Measurements from ENCODE around the gene ZSWIM7.

Gene ZSWIM7

DNA sequence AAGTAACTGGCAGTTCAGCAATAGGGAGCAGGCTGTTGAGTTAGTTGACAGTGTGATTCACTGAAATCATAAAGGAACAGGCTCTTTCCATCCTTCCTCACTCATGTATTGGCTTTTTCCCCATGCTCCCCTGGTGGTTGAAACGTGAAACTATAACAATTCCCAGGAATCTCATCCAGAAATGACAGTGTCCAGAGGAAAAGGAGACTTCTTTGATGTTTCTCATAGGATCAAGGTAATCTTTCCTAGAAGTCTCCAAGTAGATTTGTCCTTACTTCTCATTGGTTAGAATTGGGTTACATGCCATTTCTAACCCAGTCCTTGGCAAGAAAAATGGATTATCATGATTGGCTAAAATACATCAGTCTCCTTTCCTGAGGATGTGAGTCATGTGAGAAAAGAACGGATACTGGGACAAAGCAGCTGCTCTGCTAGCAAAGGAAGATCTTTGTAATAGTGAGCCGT lies 14.5 kb upstream of the ZSWIM7 start:
- TF ChIP-seq GATA3 (IDR thresholded peaks at IDR 0.05; ENCODE audit: low read depth, low read length): no peak
- TF ChIP-seq GATA2 (IDR thresholded peaks at IDR 0.05; ENCODE audit: low read depth, low read length): no peak

- TF ChIP-seq GATA2 (IDR thresholded peaks at IDR 0.05; ENCODE audit: low read depth, low read length): no peak
- no peak for TF ChIP-seq GATA3 (IDR thresholded peaks at IDR 0.05; ENCODE audit: low read depth, low read length)
These were observed 7.9 kb upstream of the ZSWIM7 start for GRCh38 chr17:16007439-16007838.

DNA sequence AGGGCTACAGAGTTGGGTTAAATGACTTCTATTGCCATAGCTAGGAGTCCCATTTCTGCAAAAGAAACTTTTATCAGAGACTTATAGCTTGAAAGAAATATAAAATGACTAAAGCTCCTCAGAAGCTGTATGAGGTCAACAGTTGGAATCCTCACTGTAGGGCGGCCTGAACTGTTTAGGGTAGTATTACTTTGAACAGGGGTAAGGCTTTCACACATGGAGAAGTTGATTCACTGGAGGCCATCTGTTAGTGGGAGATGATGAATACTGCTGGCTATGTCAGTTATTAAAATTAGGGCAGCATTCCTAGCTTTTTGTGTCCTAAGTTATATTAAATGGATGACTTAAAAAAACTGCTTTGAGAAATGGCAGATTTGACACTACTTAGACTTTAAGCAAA lies 6.1 kb upstream of the ZSWIM7 start:
- TF ChIP-seq GATA2 (IDR thresholded peaks at IDR 0.05; ENCODE audit: low read depth, low read length) (no peak), GATA3 (IDR thresholded peaks at IDR 0.05; ENCODE audit: low read depth, low read length) (no peak)

DNA sequence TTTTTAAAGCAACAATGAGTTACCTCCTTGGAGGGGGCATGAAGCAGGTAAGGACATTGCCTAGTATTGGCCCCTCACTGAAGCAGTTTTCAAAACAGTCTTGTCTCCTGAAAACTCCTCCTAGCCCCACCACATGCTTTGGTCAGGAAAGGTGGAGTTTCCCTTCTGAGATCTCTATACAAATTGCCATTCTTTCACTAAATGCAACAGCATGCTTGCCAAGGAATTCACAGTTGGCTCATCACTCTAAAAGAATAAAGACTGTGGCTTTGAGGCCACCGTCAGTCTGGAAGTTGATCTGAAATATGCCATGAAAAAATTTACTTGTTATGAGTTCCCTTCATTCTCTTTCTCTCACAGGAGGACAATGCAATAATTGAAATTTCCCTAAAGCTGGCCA lies 4.3 kb upstream of the ZSWIM7 start:
- TF ChIP-seq GATA2 (IDR thresholded peaks at IDR 0.05; ENCODE audit: low read depth, low read length) (no peak), GATA3 (IDR thresholded peaks at IDR 0.05; ENCODE audit: low read depth, low read length) (no peak)

DNA sequence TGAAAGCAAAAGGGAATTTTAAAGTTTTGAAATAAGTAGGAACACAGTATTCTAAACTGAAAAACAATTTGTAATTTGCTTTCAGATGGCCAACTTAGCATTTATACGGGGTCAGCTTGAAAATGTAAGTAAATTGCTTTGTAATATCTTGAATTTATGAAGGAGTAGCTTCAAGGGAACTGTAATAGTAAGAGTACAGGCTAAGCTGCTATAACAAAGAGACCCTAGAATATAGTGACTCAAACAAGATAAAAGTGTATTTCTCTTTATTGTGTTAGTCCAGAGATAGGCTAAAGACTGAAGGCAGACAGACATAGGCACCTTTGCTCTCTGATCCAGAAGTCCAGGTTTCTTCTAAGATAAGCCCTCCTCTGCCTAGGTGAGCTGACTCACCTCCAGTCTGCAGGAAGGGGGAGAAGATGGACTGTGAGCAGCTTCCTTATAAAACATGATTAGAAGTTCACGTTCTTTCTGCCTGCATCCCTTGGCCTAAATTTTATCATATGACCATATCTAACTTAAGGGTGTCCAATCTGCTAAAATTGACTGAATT lies 3.3 kb upstream of the ZSWIM7 start:
- no peak for TF ChIP-seq GATA2 (IDR thresholded peaks at IDR 0.05; ENCODE audit: low read depth, low read length)
- TF ChIP-seq GATA3 (IDR thresholded peaks at IDR 0.05; ENCODE audit: low read depth, low read length): no peak

GRCh38 chr17:16001226-16001897 lies 1.9 kb upstream of the ZSWIM7 start:
- TF ChIP-seq GATA2 (IDR thresholded peaks at IDR 0.05; ENCODE audit: low read depth, low read length) (no peak), GATA3 (IDR thresholded peaks at IDR 0.05; ENCODE audit: low read depth, low read length) (no peak)

- TF ChIP-seq GATA3 (IDR thresholded peaks at IDR 0.05; ENCODE audit: low read depth, low read length): no peak
- TF ChIP-seq GATA2 (IDR thresholded peaks at IDR 0.05; ENCODE audit: low read depth, low read length): no peak
These were observed 697 bp upstream of the ZSWIM7 start for GRCh38 chr17:15999974-16000827.

DNA sequence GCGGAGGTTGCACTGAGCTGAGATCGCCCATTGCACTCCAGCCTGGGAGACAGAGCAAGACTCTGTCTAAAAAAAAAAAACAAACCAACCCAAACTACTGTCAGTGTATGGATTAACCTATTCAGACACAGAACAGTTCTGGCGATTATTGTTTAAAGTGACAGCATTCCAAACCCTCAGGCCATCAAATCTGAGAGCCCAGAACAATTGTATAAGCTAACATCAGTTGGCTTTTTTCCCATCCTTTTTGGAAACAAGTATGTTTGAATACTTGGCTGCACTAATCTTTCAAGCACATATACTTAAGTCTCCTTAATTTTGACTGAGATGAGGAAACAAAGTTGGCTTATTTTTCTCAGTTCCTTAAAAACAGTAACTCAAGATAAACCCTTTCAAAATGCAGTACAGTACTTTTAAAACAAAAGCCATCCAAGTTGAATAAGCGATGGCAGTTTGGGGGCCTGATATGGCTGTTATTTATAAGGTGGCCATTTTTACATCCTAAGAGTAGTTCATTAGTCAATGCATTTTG lies 1.4 kb downstream of the ZSWIM7 start:
- TF ChIP-seq GATA2 (IDR thresholded peaks at IDR 0.05; ENCODE audit: low read depth, low read length): no peak

GRCh38 chr17:15996322-15996721 lies 3.2 kb downstream of the ZSWIM7 start:
- no peak for TF ChIP-seq GATA3 (IDR thresholded peaks at IDR 0.05; ENCODE audit: low read depth, low read length)
- no peak for TF ChIP-seq GATA2 (IDR thresholded peaks at IDR 0.05; ENCODE audit: low read depth, low read length)

- TF ChIP-seq GATA3 (IDR thresholded peaks at IDR 0.05; ENCODE audit: low read depth, low read length) (no peak), GATA2 (IDR thresholded peaks at IDR 0.05; ENCODE audit: low read depth, low read length) (no peak)
These were observed 17.6 kb downstream of the ZSWIM7 start for GRCh38 chr17:15981646-15982580.

- TF ChIP-seq GATA3 (IDR thresholded peaks at IDR 0.05; ENCODE audit: low read depth, low read length): no peak
- TF ChIP-seq GATA2 (IDR thresholded peaks at IDR 0.05; ENCODE audit: low read depth, low read length): no peak
These were observed 18.3 kb downstream of the ZSWIM7 start for GRCh38 chr17:15981208-15981607.

- TF ChIP-seq GATA2 (IDR thresholded peaks at IDR 0.05; ENCODE audit: low read depth, low read length): no peak
- no peak for TF ChIP-seq GATA3 (IDR thresholded peaks at IDR 0.05; ENCODE audit: low read depth, low read length)
These were observed 20.9 kb downstream of the ZSWIM7 start for GRCh38 chr17:15978606-15979005.

DNA sequence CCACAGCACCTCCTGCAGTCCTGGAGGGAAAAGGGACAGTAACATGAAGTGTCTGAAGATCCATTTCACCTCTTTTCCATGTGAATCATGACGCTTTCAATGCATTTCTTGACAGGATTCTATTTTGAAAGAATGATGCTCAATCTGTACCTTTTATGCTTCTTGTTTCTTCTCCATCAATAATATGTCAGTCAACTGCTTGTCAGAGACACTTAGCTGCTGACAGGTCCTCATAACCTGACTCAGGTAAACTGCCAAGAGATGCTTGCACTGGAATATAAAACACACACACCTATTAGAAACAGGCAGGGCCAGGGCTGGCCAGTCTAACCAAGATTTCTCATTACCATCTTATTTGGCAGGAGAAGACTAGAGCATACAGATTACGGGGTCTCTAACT lies 21.6 kb downstream of the ZSWIM7 start:
- TF ChIP-seq GATA3 (IDR thresholded peaks at IDR 0.05; ENCODE audit: low read depth, low read length) (no peak), GATA2 (IDR thresholded peaks at IDR 0.05; ENCODE audit: low read depth, low read length) (no peak)

Data from SH-SY5Y (cell line).